Peyer's patch (tissue), 4 donors: ENCODE results near the gene SNED1. TPM values are rescaled to one million over a fixed set of nuclear protein-coding genes. Genes with fewer than 3 reads are reported as not detected.
A peak's percentile ranks its signal among the peaks of the same experiment; 100 is the strongest.

Experiments
- DNase-seq, 3 donors: peaks; one replicate each; pipeline ENCODE4 v3.0.0-alpha.2; 2017 to 2019
- H3K27ac ChIP-seq, 4 donors: fragments of 200-600 bp; sonication (generic); one replicate each; pipeline ENCODE4 v1.5.1; 2016 to 2019
- H3K27me3 ChIP-seq, 2 donors: fragments of 200-600 bp; sonication (generic); one replicate each; pipeline ENCODE4 v1.5.1; 2019
- H3K36me3 ChIP-seq, 3 donors: fragments of 200-600 bp; sonication (generic); one replicate each; pipeline ENCODE4 v1.5.1; 2016 to 2019
- H3K4me1 ChIP-seq, 4 donors: fragments of 200-600 bp; sonication (generic); one replicate each; pipeline ENCODE4 v1.5.1; 2016 to 2019
- H3K4me3 ChIP-seq, 4 donors: fragments of 200-600 bp; sonication (generic); 1 replicate in 3 of 4; 2 replicates in 1 of 4; pipeline ENCODE4 v1.5.1; 2016 to 2019; ENCODE audit warnings: mild to moderate bottlenecking in 1 of 4
- H3K9me3 ChIP-seq, 4 donors: fragments of 200-600 bp; sonication (generic); one replicate each; pipeline ENCODE4 v1.5.1; 2016 to 2019; ENCODE audit warnings: mild to moderate bottlenecking in 1 of 4
- POLR2A ChIP-seq, 2 donors: fragments of 450-650 bp; IDR thresholded peaks; one replicate each; pipeline ENCODE4 v1.5.1; 2017; ENCODE audit warnings: antibody characterized with exemption in 2 of 2, mild to moderate bottlenecking in 2 of 2, moderate library complexity in 2 of 2
- total RNA-seq, 4 donors: library from RNA; depleted of rRNA; stranded (reverse); fragments of >200 nt; gene quantifications; one replicate each; pipeline ENCODE4 v1.1.0, GENCODE V29; 2016
- TF ChIP-seq, protein P1 (sequence below), 6 experiments: fragments of 450-650 bp in 4 of 6; fragments of 200-600 bp in 2 of 6; sonication (generic) in 1 of 6; IDR thresholded peaks; one replicate each; pipeline ENCODE4 v1.5.1; 2017 to 2019; ENCODE audit warnings: antibody characterized with exemption in 6 of 6, mild to moderate bottlenecking in 3 of 6, moderate library complexity in 1 of 6

SNED1 gene
- total RNA-seq, 4 donors from 2014 or later = 6.8 to 83.3 (median 25.2) TPM

DNA sequence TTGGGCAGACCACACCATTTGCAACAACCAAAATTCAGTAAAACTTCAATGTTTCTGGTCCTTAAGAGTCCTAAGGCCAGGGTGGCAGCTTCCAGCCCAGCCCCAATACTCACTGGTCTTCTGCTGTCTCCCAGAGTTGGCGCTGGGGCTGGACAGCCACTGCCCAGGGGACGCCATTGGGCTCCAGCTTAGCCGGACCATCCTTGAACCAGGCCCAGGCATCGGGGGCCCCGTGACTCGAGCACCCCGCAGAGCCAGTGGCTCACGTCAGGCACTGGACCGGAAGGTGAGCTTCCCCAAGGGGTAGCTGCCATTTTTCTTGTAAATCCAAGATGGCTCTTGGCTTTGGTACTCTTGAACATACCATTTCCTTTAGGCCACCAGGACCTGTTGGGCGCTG is 21.8 kb downstream of the SNED1 start:
- Histone ChIP-seq H3K27ac (no peak overlapping the region), H3K4me3 (no peak overlapping the region), H3K27me3 (no peaks in the 10 kb centered on the region), H3K9me3 (no peaks in the 10 kb centered on the region), H3K36me3 (no peaks in the 10 kb centered on the region), H3K4me1 (no peaks in the 10 kb centered on the region)
- TF ChIP-seq, protein P1, sequence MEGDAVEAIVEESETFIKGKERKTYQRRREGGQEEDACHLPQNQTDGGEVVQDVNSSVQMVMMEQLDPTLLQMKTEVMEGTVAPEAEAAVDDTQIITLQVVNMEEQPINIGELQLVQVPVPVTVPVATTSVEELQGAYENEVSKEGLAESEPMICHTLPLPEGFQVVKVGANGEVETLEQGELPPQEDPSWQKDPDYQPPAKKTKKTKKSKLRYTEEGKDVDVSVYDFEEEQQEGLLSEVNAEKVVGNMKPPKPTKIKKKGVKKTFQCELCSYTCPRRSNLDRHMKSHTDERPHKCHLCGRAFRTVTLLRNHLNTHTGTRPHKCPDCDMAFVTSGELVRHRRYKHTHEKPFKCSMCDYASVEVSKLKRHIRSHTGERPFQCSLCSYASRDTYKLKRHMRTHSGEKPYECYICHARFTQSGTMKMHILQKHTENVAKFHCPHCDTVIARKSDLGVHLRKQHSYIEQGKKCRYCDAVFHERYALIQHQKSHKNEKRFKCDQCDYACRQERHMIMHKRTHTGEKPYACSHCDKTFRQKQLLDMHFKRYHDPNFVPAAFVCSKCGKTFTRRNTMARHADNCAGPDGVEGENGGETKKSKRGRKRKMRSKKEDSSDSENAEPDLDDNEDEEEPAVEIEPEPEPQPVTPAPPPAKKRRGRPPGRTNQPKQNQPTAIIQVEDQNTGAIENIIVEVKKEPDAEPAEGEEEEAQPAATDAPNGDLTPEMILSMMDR (IDR thresholded peaks at IDR 0.05) = no peak
- no peak for TF ChIP-seq POLR2A (IDR thresholded peaks at IDR 0.05)
- peak in 1 of 3 donors; percentile 10 for DNase-seq

DNA sequence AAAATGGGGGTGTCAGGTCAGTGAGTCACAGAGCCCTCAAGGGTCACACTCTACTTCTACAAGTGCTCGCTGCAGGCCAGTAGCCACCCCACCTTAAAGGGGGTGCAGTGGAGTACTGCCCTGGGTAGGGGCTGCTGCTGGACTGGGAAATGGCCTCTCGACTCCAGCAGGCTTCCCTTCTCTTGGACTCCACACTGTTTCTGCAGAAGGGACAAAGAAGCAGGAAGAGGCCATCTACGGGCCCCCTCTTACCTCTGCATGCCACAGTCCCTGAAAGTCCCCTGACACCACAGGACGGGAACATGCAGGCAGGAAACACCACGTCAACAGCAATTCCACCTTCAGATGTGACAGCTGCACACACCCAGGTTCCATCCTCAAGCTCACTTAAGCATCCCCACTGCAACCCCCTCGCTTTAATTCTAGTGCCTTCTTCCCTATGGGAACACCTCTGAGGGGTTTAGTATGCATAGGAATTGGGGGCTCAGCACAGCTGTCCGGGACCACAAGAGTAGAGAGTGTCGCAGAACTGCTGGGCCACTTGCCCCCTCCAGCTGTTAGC is 22.3 kb downstream of the SNED1 start:
- peak in 1 of 3 donors; percentile 10 for DNase-seq
- Histone ChIP-seq H3K27me3 (no peaks in the 10 kb centered on the region), H3K36me3 (no peaks in the 10 kb centered on the region), H3K4me3 (no peak overlapping the region), H3K27ac (no peak overlapping the region), H3K9me3 (peaks cover 0 to 3% (median 0%) of the 10 kb centered on the region in 4 donors), H3K4me1 (no peaks in the 10 kb centered on the region)
- TF ChIP-seq, protein P1 (IDR thresholded peaks at IDR 0.05) = no peak
- TF ChIP-seq POLR2A (IDR thresholded peaks at IDR 0.05) = no peak

DNA sequence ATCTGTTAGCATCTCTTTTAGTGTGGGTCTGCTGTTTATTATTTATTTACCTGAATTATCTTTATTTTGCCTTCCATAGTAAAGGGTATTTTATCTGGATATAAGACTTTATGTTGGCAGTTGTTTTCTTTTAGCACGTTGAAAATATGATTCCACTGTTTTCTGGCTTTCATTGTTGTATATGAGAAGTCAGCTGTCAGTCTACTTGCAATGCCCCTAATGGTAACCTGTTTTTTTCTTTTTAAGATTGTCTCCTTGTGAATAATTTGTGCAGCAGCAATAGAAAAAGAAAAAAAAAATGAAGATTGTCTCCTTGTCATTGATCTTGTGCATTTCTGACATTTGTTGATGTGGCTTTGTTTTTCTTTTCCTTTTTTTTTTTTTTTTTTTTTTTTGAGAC is 27.2 kb downstream of the SNED1 start:
- TF ChIP-seq, protein P1 (IDR thresholded peaks at IDR 0.05) = no peak
- TF ChIP-seq POLR2A (IDR thresholded peaks at IDR 0.05) = no peak
- peaks cover 0 to 15% (median 0%) of the 10 kb centered on the region in 4 donors for H3K9me3 ChIP-seq
- no peaks in the 10 kb centered on the region for H3K27me3 ChIP-seq
- no peaks in the 10 kb centered on the region for H3K4me1 ChIP-seq
- no peak overlapping the region for H3K4me3 ChIP-seq
- H3K27ac ChIP-seq = no peak overlapping the region
- no peak for DNase-seq
- H3K36me3 ChIP-seq = no peaks in the 10 kb centered on the region

DNA sequence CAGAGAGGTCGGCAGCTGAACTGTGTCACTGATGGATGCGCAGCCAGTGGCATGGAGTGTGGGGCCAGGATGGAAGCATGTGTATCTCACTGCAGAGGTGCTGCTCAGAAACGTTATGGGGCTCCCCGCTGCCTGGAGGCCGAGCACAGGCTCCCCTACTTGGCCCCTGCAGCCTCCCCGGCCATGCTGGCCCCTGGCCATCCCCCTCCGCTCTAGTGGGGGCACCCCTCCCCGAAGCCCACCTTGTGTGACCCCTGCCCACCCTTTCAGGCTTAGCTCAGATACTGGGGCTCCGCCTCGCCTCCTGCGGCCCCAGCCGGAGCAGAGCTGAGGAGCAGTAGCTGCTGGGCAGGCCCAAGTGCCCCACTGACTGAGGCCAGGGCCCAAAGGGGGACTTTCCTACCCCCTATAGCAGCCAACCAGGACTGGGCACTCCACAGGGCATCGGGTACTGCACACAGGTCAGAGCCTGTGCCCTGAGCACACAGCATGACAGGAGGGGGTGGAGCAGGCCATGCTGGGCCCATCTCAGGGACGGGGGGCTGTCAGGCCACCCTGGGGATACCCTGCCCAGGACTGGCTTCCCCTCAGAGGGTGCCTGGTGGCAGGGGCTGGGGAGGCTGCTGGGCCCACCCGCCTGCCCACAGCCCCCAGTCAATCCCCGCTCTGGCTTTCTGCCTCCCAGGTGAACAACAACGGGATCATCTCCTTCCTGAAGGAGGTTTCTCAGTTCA is 31.3 kb downstream of the SNED1 start:
- TF ChIP-seq POLR2A (IDR thresholded peaks at IDR 0.05) = no peak
- TF ChIP-seq, protein P1 (IDR thresholded peaks at IDR 0.05) = no peak
- no peak overlapping the region for H3K27ac ChIP-seq
- H3K36me3 ChIP-seq = peaks cover 0 to 3% (median 0%) of the 10 kb centered on the region in 3 donors
- H3K4me1 ChIP-seq = no peaks in the 10 kb centered on the region
- no peaks in the 10 kb centered on the region for H3K27me3 ChIP-seq
- no peak for DNase-seq
- H3K4me3 ChIP-seq = no peak overlapping the region
- peaks cover 0 to 15% (median 0%) of the 10 kb centered on the region in 4 donors for H3K9me3 ChIP-seq

DNA sequence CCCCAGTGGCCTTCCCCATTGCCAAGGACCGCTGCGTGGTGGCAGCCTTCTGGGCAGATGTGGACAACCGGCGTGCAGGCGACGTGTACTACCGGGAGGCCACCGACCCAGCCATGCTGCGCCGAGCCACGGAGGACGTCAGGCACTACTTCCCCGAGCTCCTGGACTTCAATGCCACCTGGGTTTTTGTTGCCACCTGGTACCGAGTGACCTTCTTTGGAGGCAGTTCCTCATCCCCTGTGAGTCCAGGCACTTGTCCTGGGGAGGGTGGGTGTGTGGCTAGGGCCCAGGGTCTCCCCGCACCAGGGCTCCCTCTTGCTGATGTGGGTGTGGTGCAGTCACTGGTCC is 31.9 kb downstream of the SNED1 start:
- Histone ChIP-seq H3K36me3 (peaks cover 0 to 3% (median 0%) of the 10 kb centered on the region in 3 donors), H3K4me1 (no peaks in the 10 kb centered on the region), H3K4me3 (no peak overlapping the region), H3K9me3 (peaks cover 0 to 15% (median 0%) of the 10 kb centered on the region in 4 donors), H3K27me3 (no peaks in the 10 kb centered on the region), H3K27ac (no peak overlapping the region)
- no peak for DNase-seq
- TF ChIP-seq, protein P1 (IDR thresholded peaks at IDR 0.05) = no peak
- TF ChIP-seq POLR2A (IDR thresholded peaks at IDR 0.05) = no peak
